ENCODE measurements around the gene NCKAP5L. TPM values are rescaled to one million over a fixed set of nuclear protein-coding genes. Genes with fewer than 3 reads are reported as not detected.

Gene NCKAP5L
- total and polyA plus RNA-seq, 9 of the 15 experiments (the other 6 are each of a cell fraction or from before 2014, with no cell fraction given): 0.01 to 14.4 (median 3.7) TPM

- no peak; the same call in 1 of the 2 replicates for TF ChIP-seq ZNF395 (CRISPR knock-in tag; IDR thresholded peaks at IDR 0.05)
- TF ChIP-seq GTF2E2 (tag; IDR thresholded peaks at IDR 0.05): no peak
- no peak for TF ChIP-seq RFX1 (IDR thresholded peaks at IDR 0.05)
- no peak for TF ChIP-seq THAP7 (CRISPR knock-in tag; IDR thresholded peaks at IDR 0.05)
- TF ChIP-seq NR1H2 (CRISPR knock-in tag; IDR thresholded peaks at IDR 0.05): no peak
- no peak for TF ChIP-seq ZNF707 (CRISPR knock-in tag; conservative IDR thresholded peaks at IDR 0.05)
- no peak for TF ChIP-seq ZBTB40 (IDR thresholded peaks at IDR 0.05)
- no peak for TF ChIP-seq ZBTB40 (CRISPR knock-in tag; IDR thresholded peaks at IDR 0.05)
- no peak for TF ChIP-seq HNRNPH1 (optimal IDR thresholded peaks at IDR 0.05; ENCODE audit: low read depth, low read length)
- no peak for TF ChIP-seq ADNP (tag; IDR thresholded peaks at IDR 0.05)
- TF ChIP-seq, protein P1, sequence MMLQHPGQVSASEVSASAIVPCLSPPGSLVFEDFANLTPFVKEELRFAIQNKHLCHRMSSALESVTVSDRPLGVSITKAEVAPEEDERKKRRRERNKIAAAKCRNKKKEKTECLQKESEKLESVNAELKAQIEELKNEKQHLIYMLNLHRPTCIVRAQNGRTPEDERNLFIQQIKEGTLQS (IDR thresholded peaks at IDR 0.05): peak; percentile 92
- TF ChIP-seq, protein P1 (CRISPR knock-in tag; conservative IDR thresholded peaks at IDR 0.05): no peak; the same call in 1 of the 2 replicates
These were observed 77.9 kb downstream of the NCKAP5L start (continued) for GRCh38 chr12:49750027-49750995.

Measured in K562 (cell line).